ENCODE measurements around the gene CREBRF.
"Not testable (repeated sequence)": the region's sequence is repeated elsewhere in the genome, so short reads cannot be mapped to it uniquely, and the experiment has no call there.

Gene CREBRF

GRCh38 chr5:173025651-173026050 lies 30.5 kb upstream of the CREBRF start:
- no peak overlapping the region for H3K4me3 ChIP-seq (ENCODE audit: low read length)
- no peak for DNase-seq (ENCODE audit: low read depth)
- no peak for TF ChIP-seq CTCF (IDR thresholded peaks at IDR 0.05; ENCODE audit: insufficient read depth, low read depth, low read length, missing control alignments)

- no peak for TF ChIP-seq CTCF (IDR thresholded peaks at IDR 0.05; ENCODE audit: insufficient read depth, low read depth, low read length, missing control alignments)
- DNase-seq (ENCODE audit: low read depth) = no peak
- no peak overlapping the region for H3K4me3 ChIP-seq (ENCODE audit: low read length)
Observed at GRCh38 chr5:173027905-173028304, 28.2 kb upstream of the CREBRF start.

- no peak for DNase-seq (ENCODE audit: low read depth)
Observed at GRCh38 chr5:173028811-173029327, 27.3 kb upstream of the CREBRF start.

GRCh38 chr5:173029499-173029921 lies 26.6 kb upstream of the CREBRF start:
- H3K4me3 ChIP-seq (ENCODE audit: low read length) = no peak overlapping the region
- no peak for TF ChIP-seq CTCF (IDR thresholded peaks at IDR 0.05; ENCODE audit: insufficient read depth, low read depth, low read length, missing control alignments)
- DNase-seq (ENCODE audit: low read depth) = no peak

More at GRCh38 chr5:173028811-173029327, 27.3 kb upstream of the CREBRF start:
- no peak overlapping the region for H3K4me3 ChIP-seq (ENCODE audit: low read length)
- TF ChIP-seq CTCF (IDR thresholded peaks at IDR 0.05; ENCODE audit: insufficient read depth, low read depth, low read length, missing control alignments) = no peak

GRCh38 chr5:173032096-173032495 lies 24.1 kb upstream of the CREBRF start:
- H3K4me3 ChIP-seq (ENCODE audit: low read length); DNase-seq (ENCODE audit: low read depth): not testable (repeated sequence)

- DNase-seq (ENCODE audit: low read depth) = no peak
- no peak overlapping the region for H3K4me3 ChIP-seq (ENCODE audit: low read length)
- TF ChIP-seq CTCF (IDR thresholded peaks at IDR 0.05; ENCODE audit: insufficient read depth, low read depth, low read length, missing control alignments) = no peak
Observed at GRCh38 chr5:173032730-173033129, 23.4 kb upstream of the CREBRF start.

GRCh38 chr5:173033923-173034322 lies 22.2 kb upstream of the CREBRF start:
- no peak for DNase-seq (ENCODE audit: low read depth)
- no peak overlapping the region for H3K4me3 ChIP-seq (ENCODE audit: low read length)
- no peak for TF ChIP-seq CTCF (IDR thresholded peaks at IDR 0.05; ENCODE audit: insufficient read depth, low read depth, low read length, missing control alignments)

All from epithelial cell of esophagus (primary cell).